Fibroblast of lung (primary cell): ENCODE results near the gene LSM7. TPM values are rescaled to one million over a fixed set of nuclear protein-coding genes. Genes with fewer than 3 reads are reported as not detected.

Experiments used
- DNase-seq, 2 donors: peaks; one replicate each; pipeline versions ENCODE4 v3.0.0 to v3.0.0-alpha.2; 2010; ENCODE audit warnings: low read depth in 2 of 2
- H2AFZ ChIP-seq: 2 replicates; pipeline ENCODE4 v1.5.1; 2012; ENCODE audit warnings: low read length, control low read depth, inconsistent platforms
- H3K27ac ChIP-seq: 2 replicates; pipeline ENCODE4 v1.5.1; 2011; ENCODE audit warnings: low read length, control low read depth; ENCODE audit not compliant: insufficient read depth
- H3K27me3 ChIP-seq: 2 replicates; pipeline ENCODE4 v1.5.1; 2011; ENCODE audit warnings: mild to moderate bottlenecking, low read length; ENCODE audit not compliant: control insufficient read depth, insufficient read depth
- H3K36me3 ChIP-seq: 2 replicates; pipeline ENCODE4 v1.5.1; 2011; ENCODE audit warnings: low read length; ENCODE audit not compliant: control insufficient read depth, insufficient read depth
- H3K4me1 ChIP-seq: 2 replicates; pipeline ENCODE4 v1.5.1; 2011; ENCODE audit warnings: low read length; ENCODE audit not compliant: control insufficient read depth, insufficient read depth; ENCODE audit errors: extremely low read depth
- H3K4me2 ChIP-seq: 2 replicates; pipeline ENCODE4 v1.5.1; 2011; ENCODE audit warnings: low read length, control low read depth; ENCODE audit not compliant: insufficient read depth; ENCODE audit errors: extremely low read depth
- H3K4me3 ChIP-seq, 4 experiments: fragments of 200-600 bp in 1 of 4; sonication (generic) in 1 of 4; replicated peaks in 1 of 4; 2 replicates each; pipeline ENCODE4 v1.5.1; 2011 to 2016; ENCODE audit warnings: low read length in 4 of 4, low read depth in 3 of 4, mild to moderate bottlenecking in 3 of 4, control low read depth in 2 of 4, inconsistent platforms in 1 of 4, mixed read lengths in 1 of 4; ENCODE audit not compliant: insufficient read depth in 1 of 4; ENCODE audit errors: control extremely low read depth in 1 of 4
- H3K79me2 ChIP-seq: 2 replicates; pipeline ENCODE4 v1.5.1; 2012; ENCODE audit warnings: mild to moderate bottlenecking, low read length, inconsistent platforms; ENCODE audit not compliant: control insufficient read depth, insufficient read depth
- H3K9ac ChIP-seq: 2 replicates; pipeline ENCODE4 v1.5.1; 2011; ENCODE audit warnings: mild to moderate bottlenecking, low read length, control low read depth; ENCODE audit not compliant: insufficient read depth
- H3K9me3 ChIP-seq: 2 replicates; pipeline ENCODE4 v1.5.1; 2012; ENCODE audit warnings: low read depth, low read length; ENCODE audit not compliant: control insufficient read depth, insufficient read depth
- H4K20me1 ChIP-seq: 2 replicates; pipeline ENCODE4 v1.5.1; 2011; ENCODE audit warnings: low read length; ENCODE audit not compliant: control insufficient read depth, insufficient read depth; ENCODE audit errors: extremely low read depth
- EZH2 ChIP-seq: IDR thresholded peaks from 2 replicates; pipeline ENCODE4 v1.5.1; 2012; ENCODE audit warnings: low read length, control low read depth, mild to moderate bottlenecking; ENCODE audit errors: missing control alignments
- polyA plus RNA-seq, 2 donors: library from polyadenylated mRNA; depleted of rRNA in 1 of 2; stranded (reverse) in 1 of 2; unstranded in 1 of 2; fragments of >200 nt; gene quantifications; 2 replicates each; pipeline ENCODE4 v1.2.1, GENCODE V29; 2011 to 2012; ENCODE audit warnings: missing spikeins in 1 of 2
- total RNA-seq: library from RNA; depleted of rRNA; stranded (reverse); fragments of >200 nt; gene quantifications from 2 replicates; pipeline ENCODE4 v1.2.1, GENCODE V29; 2014
- TF ChIP-seq, protein P1 (sequence below), 2 donors: IDR thresholded peaks in 1 of 2; conservative IDR thresholded peaks in 1 of 2; 1 replicate in 1 of 2; 2 replicates in 1 of 2; pipeline ENCODE4 v1.5.1; 2011 to 2012; ENCODE audit warnings: low read length in 2 of 2, control low read depth in 1 of 2, inconsistent platforms in 1 of 2, low read depth in 1 of 2, mild to moderate bottlenecking in 1 of 2

Gene LSM7
- total and polyA plus RNA-seq, 2 donors (not counting 1 experiment from before 2014, with no cell fraction given) = 43.1 to 182 TPM

DNA sequence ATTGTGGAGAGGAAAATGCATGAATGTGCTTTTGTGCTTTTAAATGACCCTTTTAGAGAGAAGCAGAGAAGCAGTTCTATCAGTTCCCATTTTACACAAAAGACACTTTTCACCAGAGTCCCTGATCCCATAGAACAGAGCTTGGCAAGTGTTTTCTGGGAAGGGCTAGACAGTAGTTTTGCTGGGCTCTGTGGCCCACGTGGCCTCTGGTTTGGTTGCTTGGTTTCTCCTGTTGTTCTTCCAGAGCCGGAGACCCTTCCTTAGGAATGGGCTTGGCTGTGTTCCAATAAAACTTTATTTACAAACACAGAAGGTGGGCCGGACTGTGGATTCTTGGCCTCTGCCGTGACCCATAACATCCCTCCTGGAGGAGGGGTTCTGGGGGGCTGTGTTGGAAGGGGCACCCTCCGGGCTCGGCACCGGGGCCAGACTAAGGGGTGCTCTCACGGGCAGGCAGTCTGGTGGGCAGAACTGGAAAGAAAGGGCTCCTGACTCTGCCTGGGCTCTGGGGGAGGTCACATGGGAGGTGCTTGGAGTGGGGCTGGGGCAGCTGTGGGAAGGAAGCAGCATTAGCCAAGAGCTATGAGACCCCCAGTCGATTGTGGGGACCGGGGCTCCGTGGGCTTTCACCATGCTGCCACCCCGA lies 3.3 kb upstream of the LSM7 start:
- Histone ChIP-seq H3K9me3 (no peaks in the 10 kb centered on the region), H3K36me3 (peaks cover 1% of the 10 kb centered on the region), H3K4me3 (no peak overlapping the region), H3K27ac (no peak overlapping the region), H3K4me1 (peaks cover 5% of the 10 kb centered on the region), H3K4me2 (no peak overlapping the region), H4K20me1 (no peaks in the 10 kb centered on the region), H3K9ac (no peak overlapping the region), H3K27me3 (no peaks in the 10 kb centered on the region), H3K79me2 (peaks cover 63% of the 10 kb centered on the region), H2AFZ (no peak overlapping the region)
- no peak for DNase-seq
- no peak for TF ChIP-seq EZH2
- TF ChIP-seq, protein P1, sequence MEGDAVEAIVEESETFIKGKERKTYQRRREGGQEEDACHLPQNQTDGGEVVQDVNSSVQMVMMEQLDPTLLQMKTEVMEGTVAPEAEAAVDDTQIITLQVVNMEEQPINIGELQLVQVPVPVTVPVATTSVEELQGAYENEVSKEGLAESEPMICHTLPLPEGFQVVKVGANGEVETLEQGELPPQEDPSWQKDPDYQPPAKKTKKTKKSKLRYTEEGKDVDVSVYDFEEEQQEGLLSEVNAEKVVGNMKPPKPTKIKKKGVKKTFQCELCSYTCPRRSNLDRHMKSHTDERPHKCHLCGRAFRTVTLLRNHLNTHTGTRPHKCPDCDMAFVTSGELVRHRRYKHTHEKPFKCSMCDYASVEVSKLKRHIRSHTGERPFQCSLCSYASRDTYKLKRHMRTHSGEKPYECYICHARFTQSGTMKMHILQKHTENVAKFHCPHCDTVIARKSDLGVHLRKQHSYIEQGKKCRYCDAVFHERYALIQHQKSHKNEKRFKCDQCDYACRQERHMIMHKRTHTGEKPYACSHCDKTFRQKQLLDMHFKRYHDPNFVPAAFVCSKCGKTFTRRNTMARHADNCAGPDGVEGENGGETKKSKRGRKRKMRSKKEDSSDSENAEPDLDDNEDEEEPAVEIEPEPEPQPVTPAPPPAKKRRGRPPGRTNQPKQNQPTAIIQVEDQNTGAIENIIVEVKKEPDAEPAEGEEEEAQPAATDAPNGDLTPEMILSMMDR (conservative IDR thresholded peaks at IDR 0.05 in 1 of 2, IDR thresholded peaks at IDR 0.05 in 1 of 2; ENCODE audit: low read depth in 1 of 2, low read length in 2 of 2) = no peak

DNA sequence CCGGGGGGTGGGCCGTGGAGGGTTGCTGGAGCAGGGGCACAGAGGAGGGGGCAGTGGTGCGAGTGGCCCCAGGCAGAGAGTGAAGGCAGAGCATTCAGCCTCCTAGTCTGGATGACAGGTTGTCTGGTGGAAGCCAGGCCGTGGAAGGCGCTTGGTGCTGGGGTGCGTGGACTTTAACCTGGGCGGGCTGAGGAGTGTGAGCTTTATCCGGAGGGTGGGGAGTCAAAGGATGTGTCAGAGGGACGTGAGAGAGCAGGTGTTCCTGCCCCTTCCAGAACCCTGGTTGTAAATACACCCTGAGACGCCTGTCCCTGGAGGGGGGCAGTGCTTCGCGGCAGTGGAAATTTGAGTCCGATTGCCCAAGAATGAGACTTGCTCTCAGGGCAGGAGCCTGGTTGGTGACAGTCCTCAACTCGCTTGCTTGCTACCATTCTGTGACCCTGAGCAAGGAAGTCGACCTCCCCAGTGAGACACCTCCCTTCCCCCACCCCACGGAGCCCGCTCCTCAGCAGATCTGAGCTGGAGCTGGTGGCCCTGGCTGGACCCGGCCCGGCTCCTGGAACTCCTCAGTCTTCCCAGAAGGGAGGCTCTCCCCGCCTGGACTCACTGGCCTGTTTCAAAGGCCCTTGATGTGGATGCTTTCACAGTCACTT lies 2.4 kb upstream of the LSM7 start:
- H3K36me3 ChIP-seq = peaks cover 3% of the 10 kb centered on the region
- peaks cover 59% of the 10 kb centered on the region for H3K79me2 ChIP-seq
- H3K4me2 ChIP-seq = no peak overlapping the region
- no peak overlapping the region for H3K27ac ChIP-seq
- no peak overlapping the region for H2AFZ ChIP-seq
- H3K4me3 ChIP-seq = no peak overlapping the region
- no peaks in the 10 kb centered on the region for H4K20me1 ChIP-seq
- H3K27me3 ChIP-seq = no peaks in the 10 kb centered on the region
- no peaks in the 10 kb centered on the region for H3K9me3 ChIP-seq
- DNase-seq = no peak
- H3K9ac ChIP-seq = no peak overlapping the region
- peaks cover 5% of the 10 kb centered on the region for H3K4me1 ChIP-seq
- TF ChIP-seq EZH2 = no peak
- TF ChIP-seq, protein P1 (conservative IDR thresholded peaks at IDR 0.05 in 1 of 2, IDR thresholded peaks at IDR 0.05 in 1 of 2; ENCODE audit: low read depth in 1 of 2, low read length in 2 of 2) = no peak

DNA sequence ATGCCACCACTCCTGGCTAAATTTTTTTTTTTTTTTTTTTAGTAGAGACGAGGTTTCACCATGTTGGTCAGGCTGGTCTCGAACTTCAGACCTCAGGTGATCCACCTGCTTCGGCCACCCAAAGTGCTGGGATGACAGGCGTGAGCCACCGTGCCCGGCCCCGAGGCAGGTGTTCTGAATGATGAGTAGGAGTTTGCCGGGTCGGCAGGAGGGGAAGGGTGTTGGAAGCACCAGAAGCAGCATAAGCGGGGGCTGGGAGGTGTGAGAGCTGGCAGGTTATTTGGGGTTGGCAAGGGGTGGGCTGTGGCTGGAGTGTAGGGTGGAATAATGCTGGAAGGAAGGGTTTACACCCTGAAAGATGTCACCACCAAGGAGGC lies 1.9 kb upstream of the LSM7 start:
- H3K79me2 ChIP-seq = peaks cover 59% of the 10 kb centered on the region
- peaks cover 5% of the 10 kb centered on the region for H3K4me1 ChIP-seq
- no peak overlapping the region for H3K4me2 ChIP-seq
- H3K27ac ChIP-seq = no peak overlapping the region
- no peaks in the 10 kb centered on the region for H4K20me1 ChIP-seq
- H2AFZ ChIP-seq = no peak overlapping the region
- no peak overlapping the region for H3K9ac ChIP-seq
- H3K27me3 ChIP-seq = no peaks in the 10 kb centered on the region
- no peaks in the 10 kb centered on the region for H3K9me3 ChIP-seq
- TF ChIP-seq EZH2 = no peak
- TF ChIP-seq, protein P1 (conservative IDR thresholded peaks at IDR 0.05 in 1 of 2, IDR thresholded peaks at IDR 0.05 in 1 of 2; ENCODE audit: low read depth in 1 of 2, low read length in 2 of 2) = no peak
- DNase-seq = no peak
- H3K4me3 ChIP-seq = no peak overlapping the region
- peaks cover 6% of the 10 kb centered on the region for H3K36me3 ChIP-seq
